ENCODE measurements around the gene NANP. TPM values are rescaled to one million over a fixed set of nuclear protein-coding genes. Genes with fewer than 3 reads are reported as not detected.

NANP gene, protein sequence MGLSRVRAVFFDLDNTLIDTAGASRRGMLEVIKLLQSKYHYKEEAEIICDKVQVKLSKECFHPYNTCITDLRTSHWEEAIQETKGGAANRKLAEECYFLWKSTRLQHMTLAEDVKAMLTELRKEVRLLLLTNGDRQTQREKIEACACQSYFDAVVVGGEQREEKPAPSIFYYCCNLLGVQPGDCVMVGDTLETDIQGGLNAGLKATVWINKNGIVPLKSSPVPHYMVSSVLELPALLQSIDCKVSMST
- 1 to 10 TPM; 2.5 to 4.9 (median 2.6) TPM for total RNA-seq
- long read RNA-seq, donor 1, transcript NANP-201 (2 exons, 3,964 nt): major isoform, 9 of 10 reads
- long read RNA-seq, donor 1, partial matches to known transcripts: 0 of 10 reads
- long read RNA-seq, donor 1, other reads (novel, unspliced or antisense): 1 of 10 reads
- long read RNA-seq, donor 2, partial matches to known transcripts: 0 of 1 reads
- long read RNA-seq, donor 2, other reads (novel, unspliced or antisense): 0 of 1 reads

DNA sequence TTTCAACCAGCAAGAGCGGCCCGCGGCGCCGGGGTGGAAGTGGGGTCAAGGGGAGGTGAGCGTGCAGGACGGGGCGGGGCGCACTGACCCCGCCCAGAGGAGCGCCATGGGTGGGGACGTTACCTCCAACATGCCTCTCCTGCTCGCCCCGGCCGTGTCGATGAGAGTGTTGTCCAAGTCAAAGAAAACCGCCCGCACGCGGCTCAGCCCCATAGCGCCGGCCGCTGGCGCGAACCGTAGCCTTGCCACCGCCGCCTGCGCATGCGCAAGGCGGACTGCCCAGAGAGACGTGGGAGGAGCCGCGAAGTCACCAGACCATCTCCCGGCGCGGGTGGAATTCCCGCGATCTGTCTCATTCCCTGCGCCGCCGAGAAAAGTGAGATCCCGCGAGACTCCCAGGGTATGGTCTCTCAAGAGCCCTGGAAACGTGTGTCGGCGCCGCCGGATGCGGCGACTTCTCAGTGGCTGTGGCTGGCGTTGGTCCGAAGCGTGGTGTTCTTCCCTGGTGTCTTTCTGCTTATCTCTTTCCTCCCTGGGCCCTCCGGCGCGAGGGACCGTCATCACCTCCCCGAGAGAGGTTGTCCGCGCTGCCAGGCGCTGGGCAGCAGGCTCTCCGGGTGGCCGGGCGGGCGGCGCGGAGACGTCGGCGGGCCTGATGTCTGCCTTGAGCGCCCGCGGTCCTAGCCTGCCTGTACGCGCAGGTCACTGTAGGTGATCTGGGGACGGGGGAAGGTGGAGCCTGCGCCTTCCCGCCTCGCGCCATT lies at the start of gene NANP:
NANP (minus strand) TSS at position 279 of the 764 bp plus-strand sequence; CDS start at position 213, 66 bp downstream.
- TF ChIP-seq, protein P1, sequence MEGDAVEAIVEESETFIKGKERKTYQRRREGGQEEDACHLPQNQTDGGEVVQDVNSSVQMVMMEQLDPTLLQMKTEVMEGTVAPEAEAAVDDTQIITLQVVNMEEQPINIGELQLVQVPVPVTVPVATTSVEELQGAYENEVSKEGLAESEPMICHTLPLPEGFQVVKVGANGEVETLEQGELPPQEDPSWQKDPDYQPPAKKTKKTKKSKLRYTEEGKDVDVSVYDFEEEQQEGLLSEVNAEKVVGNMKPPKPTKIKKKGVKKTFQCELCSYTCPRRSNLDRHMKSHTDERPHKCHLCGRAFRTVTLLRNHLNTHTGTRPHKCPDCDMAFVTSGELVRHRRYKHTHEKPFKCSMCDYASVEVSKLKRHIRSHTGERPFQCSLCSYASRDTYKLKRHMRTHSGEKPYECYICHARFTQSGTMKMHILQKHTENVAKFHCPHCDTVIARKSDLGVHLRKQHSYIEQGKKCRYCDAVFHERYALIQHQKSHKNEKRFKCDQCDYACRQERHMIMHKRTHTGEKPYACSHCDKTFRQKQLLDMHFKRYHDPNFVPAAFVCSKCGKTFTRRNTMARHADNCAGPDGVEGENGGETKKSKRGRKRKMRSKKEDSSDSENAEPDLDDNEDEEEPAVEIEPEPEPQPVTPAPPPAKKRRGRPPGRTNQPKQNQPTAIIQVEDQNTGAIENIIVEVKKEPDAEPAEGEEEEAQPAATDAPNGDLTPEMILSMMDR (IDR thresholded peaks at IDR 0.05): no peak
- DNase-seq (peak; percentile 96 to 97 (median 96)), ATAC-seq (peak; percentile 93)
- Histone ChIP-seq H3K4me3 (peak within 1 kb of the TSS; percentile 67), H3K36me3 (ENCODE audit: low read depth) (no peaks in the 10 kb centered on the region), H3K9me3 (no peaks in the 10 kb centered on the region), H3K4me1 (ENCODE audit: low read depth) (peaks cover 12% of the 10 kb centered on the region)
- intact Hi-C loops (cut with DNase I, micrococcal nuclease): no loop called here

DNA sequence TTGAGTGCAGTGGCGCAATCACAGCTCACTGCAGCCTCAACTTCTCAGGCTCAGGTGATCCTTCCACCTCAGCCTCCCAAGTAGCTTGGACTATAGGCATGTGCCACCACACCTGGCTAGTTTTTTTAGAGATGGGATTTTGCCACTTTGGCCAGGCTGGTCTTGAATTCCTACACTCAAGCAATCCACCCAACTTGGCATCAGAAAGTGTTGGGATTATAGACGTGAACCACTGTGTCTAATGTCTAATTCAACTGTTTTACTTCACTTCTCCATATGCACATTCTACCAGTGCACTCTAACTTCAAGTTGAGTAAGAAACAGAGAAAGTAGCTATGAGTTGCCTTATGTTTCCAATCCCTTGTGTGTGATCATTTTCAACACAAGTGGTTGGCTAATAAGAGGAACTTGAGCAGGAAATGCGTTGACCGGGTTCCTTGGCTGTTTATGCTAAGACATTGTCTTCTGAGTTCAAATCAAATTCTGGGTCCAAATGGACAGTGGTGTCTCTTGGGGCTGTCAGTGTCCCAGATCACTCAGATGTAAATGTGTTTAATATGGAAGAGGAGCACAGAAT lies 48.9 kb upstream of the NANP start:
- no peaks in the 10 kb centered on the region for H3K36me3 ChIP-seq (ENCODE audit: low read depth)

DNA sequence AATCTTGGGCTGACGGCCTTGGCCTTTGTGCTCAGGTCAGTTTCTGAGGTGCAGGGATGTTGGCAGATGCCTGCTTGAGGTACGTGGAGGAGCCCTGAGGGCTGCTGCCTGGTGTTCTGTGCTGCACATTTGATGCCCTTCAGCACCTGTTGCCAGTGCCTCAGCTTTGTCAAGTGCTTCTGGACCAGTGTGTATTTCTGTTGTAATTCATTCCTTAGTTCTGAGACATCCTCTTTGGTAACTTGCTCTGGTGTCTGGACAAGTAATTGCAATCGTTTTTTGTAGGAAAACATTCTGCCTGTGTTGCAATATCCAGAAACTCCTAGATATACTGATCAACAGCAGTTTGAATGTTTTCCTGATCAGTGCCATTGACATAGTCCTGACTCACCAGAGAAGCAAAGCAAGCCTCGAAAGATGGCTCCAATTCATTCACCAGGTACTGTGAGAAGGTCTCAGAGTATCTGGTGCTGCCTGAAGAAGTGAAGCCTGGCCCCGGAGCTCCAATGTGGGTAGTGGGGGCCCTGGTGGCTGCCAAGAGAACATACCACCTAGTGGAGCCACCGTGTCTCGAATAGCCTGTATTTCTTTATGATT lies 46.1 kb upstream of the NANP start:
- DNase-seq: no peak
- TF ChIP-seq, protein P1 (IDR thresholded peaks at IDR 0.05): no peak
- H3K9me3 ChIP-seq: no peaks in the 10 kb centered on the region
- no peaks in the 10 kb centered on the region for H3K36me3 ChIP-seq (ENCODE audit: low read depth)
- H3K4me1 ChIP-seq (ENCODE audit: low read depth): no peaks in the 10 kb centered on the region
- intact Hi-C loops (cut with DNase I, micrococcal nuclease): no loop called here
- ATAC-seq: no peak
- H3K4me3 ChIP-seq: no peak overlapping the region

More for the DNA sequence above, 48.9 kb upstream of the NANP start:
- TF ChIP-seq, protein P1 (IDR thresholded peaks at IDR 0.05): no peak
- no peak overlapping the region for H3K4me3 ChIP-seq
- no peaks in the 10 kb centered on the region for H3K4me1 ChIP-seq (ENCODE audit: low read depth)
- no peak for DNase-seq
- no peaks in the 10 kb centered on the region for H3K9me3 ChIP-seq
- no peak for ATAC-seq
- intact Hi-C loops (cut with DNase I, micrococcal nuclease): no loop called here

DNA sequence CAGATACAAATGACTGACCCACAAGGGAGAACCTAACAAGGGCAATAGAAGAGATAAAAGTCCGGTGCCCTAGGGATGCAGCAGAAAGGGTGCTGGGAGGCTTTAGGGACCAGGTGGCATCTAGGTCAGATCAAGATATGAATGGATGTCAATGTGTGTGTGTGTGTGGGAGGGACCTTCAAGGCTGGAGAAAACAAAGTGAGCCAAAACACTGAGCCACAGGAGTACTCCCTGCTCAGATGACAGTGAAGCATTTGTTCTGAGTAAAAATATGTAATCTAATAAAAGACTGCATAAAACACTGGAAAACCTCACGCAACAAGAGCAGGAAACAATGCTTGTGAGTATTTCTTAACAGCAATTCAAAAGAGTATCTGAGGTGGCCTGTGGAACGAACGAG lies 44.6 kb upstream of the NANP start:
- Histone ChIP-seq H3K4me1 (ENCODE audit: low read depth) (no peaks in the 10 kb centered on the region), H3K4me3 (no peak overlapping the region), H3K36me3 (ENCODE audit: low read depth) (no peaks in the 10 kb centered on the region), H3K9me3 (no peaks in the 10 kb centered on the region)
- TF ChIP-seq, protein P1 (IDR thresholded peaks at IDR 0.05): no peak
- DNase-seq (no peak), ATAC-seq (no peak)
- intact Hi-C loops (cut with DNase I, micrococcal nuclease): no loop called here

DNA sequence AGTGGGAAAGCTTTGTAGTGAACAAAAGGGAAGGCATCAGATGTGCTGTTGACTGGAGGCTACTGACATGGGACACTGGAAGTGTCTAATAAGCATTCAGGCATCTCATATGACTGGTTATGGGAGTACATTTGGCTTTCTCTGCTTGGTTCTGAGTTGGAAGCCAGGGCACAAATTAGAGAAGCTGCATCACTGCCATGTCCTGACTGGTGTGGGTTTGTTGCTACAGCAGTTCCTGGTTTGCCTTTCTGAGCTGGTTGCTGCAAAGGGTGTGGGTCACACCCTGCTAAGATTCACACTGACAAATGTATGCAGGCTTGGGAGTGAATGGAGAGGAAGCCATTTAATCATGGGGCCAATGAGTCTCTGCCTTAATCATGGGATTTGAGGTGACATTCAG lies 36.2 kb upstream of the NANP start:
- intact Hi-C loops (cut with DNase I, micrococcal nuclease): no loop called here
- ATAC-seq (peak; percentile 41), DNase-seq (no peak)
- H3K4me3 ChIP-seq: no peak overlapping the region
- H3K4me1 ChIP-seq (ENCODE audit: low read depth): no peaks in the 10 kb centered on the region
- TF ChIP-seq, protein P1 (IDR thresholded peaks at IDR 0.05): no peak
- H3K36me3 ChIP-seq (ENCODE audit: low read depth): no peaks in the 10 kb centered on the region
- H3K9me3 ChIP-seq: no peaks in the 10 kb centered on the region

Data from mucosa of descending colon (tissue), 3 donors.